ES-I3 (cell line): ENCODE measurements around the gene BAK1.
"Not testable (repeated sequence)": the region's sequence is repeated elsewhere in the genome, so short reads cannot be mapped to it uniquely, and the experiment has no call there.

ENCODE experiments used
- H3K36me3 ChIP-seq: 2 replicates; pipeline ENCODE4 v1.6.1; 2013; ENCODE audit warnings: mild to moderate bottlenecking, low read length, control low read depth, moderate library complexity; ENCODE audit not compliant: insufficient read depth
- H3K4me1 ChIP-seq: 2 replicates; pipeline ENCODE4 v1.6.1; 2013; ENCODE audit warnings: mild to moderate bottlenecking, control low read depth, low read length; ENCODE audit not compliant: insufficient read depth
- H3K9ac ChIP-seq: 2 replicates; pipeline ENCODE4 v1.6.1; 2013; ENCODE audit warnings: low read depth, mild to moderate bottlenecking, low read length, moderate library complexity
- H3K9me3 ChIP-seq: 2 replicates; pipeline ENCODE4 v1.6.1; 2013; ENCODE audit warnings: mild to moderate bottlenecking, low read length, moderate library complexity; ENCODE audit not compliant: control insufficient read depth, insufficient read depth

BAK1 gene

GRCh38 chr6:33567836-33568235 is 12.2 kb downstream of the BAK1 start:
- Histone ChIP-seq H3K36me3 (no peaks in the 10 kb centered on the region; the same call in 1 of the 2 replicates), H3K4me1 (no peaks in the 10 kb centered on the region), H3K9me3 (no peaks in the 10 kb centered on the region), H3K9ac (no peak overlapping the region)

- Histone ChIP-seq H3K4me1 (no peaks in the 10 kb centered on the region), H3K9ac (no peak overlapping the region), H3K36me3 (no peaks in the 10 kb centered on the region), H3K9me3 (no peaks in the 10 kb centered on the region)
Observed at GRCh38 chr6:33566182-33567084, 13.6 kb downstream of the BAK1 start.

- H3K4me1 ChIP-seq, result no peaks in the 10 kb centered on the region
- H3K9ac ChIP-seq, result no peak overlapping the region
- H3K36me3 ChIP-seq, result no peaks in the 10 kb centered on the region
- peaks cover 4% of the 10 kb centered on the region; the same call in 1 of the 2 replicates for H3K9me3 ChIP-seq
Observed at GRCh38 chr6:33558801-33559200, 21.3 kb downstream of the BAK1 start.

- H3K4me1 ChIP-seq, result no peaks in the 10 kb centered on the region
- H3K36me3 ChIP-seq, result no peaks in the 10 kb centered on the region
- peaks cover 4% of the 10 kb centered on the region; the same call in 1 of the 2 replicates for H3K9me3 ChIP-seq
- no peak overlapping the region for H3K9ac ChIP-seq
Observed at GRCh38 chr6:33557376-33557775, 22.7 kb downstream of the BAK1 start.

- H3K9ac ChIP-seq, H3K36me3 ChIP-seq, H3K9me3 ChIP-seq, H3K4me1 ChIP-seq: not testable (repeated sequence)
Observed at GRCh38 chr6:33552883-33553282, 27.2 kb downstream of the BAK1 start.

GRCh38 chr6:33552252-33552651 is 27.8 kb downstream of the BAK1 start:
- Histone ChIP-seq H3K9ac (no peak overlapping the region), H3K4me1 (no peaks in the 10 kb centered on the region), H3K36me3 (no peaks in the 10 kb centered on the region), H3K9me3 (no peaks in the 10 kb centered on the region)

GRCh38 chr6:33551538-33551937 is 28.5 kb downstream of the BAK1 start:
- H3K9me3 ChIP-seq, result no peaks in the 10 kb centered on the region
- no peak overlapping the region for H3K9ac ChIP-seq
- no peaks in the 10 kb centered on the region for H3K36me3 ChIP-seq
- H3K4me1 ChIP-seq, result no peaks in the 10 kb centered on the region

- Histone ChIP-seq H3K4me1 (no peaks in the 10 kb centered on the region), H3K9me3 (no peaks in the 10 kb centered on the region), H3K9ac (no peak overlapping the region)
Observed at GRCh38 chr6:33549896-33550295, 30.2 kb downstream of the BAK1 start.

GRCh38 chr6:33549196-33549595 is 30.9 kb downstream of the BAK1 start:
- Histone ChIP-seq H3K4me1 (no peaks in the 10 kb centered on the region), H3K9ac (no peak overlapping the region), H3K36me3 (no peaks in the 10 kb centered on the region), H3K9me3 (no peaks in the 10 kb centered on the region)

More at GRCh38 chr6:33549896-33550295, 30.2 kb downstream of the BAK1 start:
- H3K36me3 ChIP-seq, result no peaks in the 10 kb centered on the region

- H3K4me1 ChIP-seq, result no peaks in the 10 kb centered on the region
- no peak overlapping the region for H3K9ac ChIP-seq
- H3K9me3 ChIP-seq, result no peaks in the 10 kb centered on the region
- H3K36me3 ChIP-seq, result no peaks in the 10 kb centered on the region
Observed at GRCh38 chr6:33547499-33547898, 32.6 kb downstream of the BAK1 start.

- H3K9me3 ChIP-seq, result no peaks in the 10 kb centered on the region
- H3K9ac ChIP-seq, result no peak overlapping the region
- no peaks in the 10 kb centered on the region for H3K36me3 ChIP-seq
- no peaks in the 10 kb centered on the region for H3K4me1 ChIP-seq
Observed at GRCh38 chr6:33546766-33547165, 33.3 kb downstream of the BAK1 start.

GRCh38 chr6:33545292-33545691 is 34.8 kb downstream of the BAK1 start:
- H3K9me3 ChIP-seq, H3K36me3 ChIP-seq, H3K4me1 ChIP-seq, H3K9ac ChIP-seq: not testable (repeated sequence)

- no peaks in the 10 kb centered on the region for H3K9me3 ChIP-seq
- H3K36me3 ChIP-seq, result no peaks in the 10 kb centered on the region
- no peaks in the 10 kb centered on the region for H3K4me1 ChIP-seq
- no peak overlapping the region for H3K9ac ChIP-seq
Observed at GRCh38 chr6:33543116-33543515, 37.0 kb downstream of the BAK1 start.

GRCh38 chr6:33540768-33541167 is 39.3 kb downstream of the BAK1 start:
- no peak overlapping the region for H3K9ac ChIP-seq
- no peaks in the 10 kb centered on the region for H3K36me3 ChIP-seq
- no peaks in the 10 kb centered on the region for H3K4me1 ChIP-seq
- no peaks in the 10 kb centered on the region for H3K9me3 ChIP-seq

- Histone ChIP-seq H3K9me3 (no peaks in the 10 kb centered on the region), H3K36me3 (no peaks in the 10 kb centered on the region), H3K4me1 (no peaks in the 10 kb centered on the region), H3K9ac (no peak overlapping the region)
Observed at GRCh38 chr6:33534702-33535101, 45.4 kb downstream of the BAK1 start.
